Myocyte (in vitro differentiated cells): Measurements from ENCODE around the gene ALAD. TPM values are rescaled to one million over a fixed set of nuclear protein-coding genes. Genes with fewer than 3 reads are reported as not detected.
"Not testable (repeated sequence)": the region's sequence is repeated elsewhere in the genome, so short reads cannot be mapped to it uniquely, and the experiment has no call there.

ENCODE experiments used
- DNase-seq: peaks from one replicate; pipeline ENCODE4 v3.0.0-alpha.2; 2012; ENCODE audit warnings: low read depth
- total RNA-seq: library from RNA; depleted of rRNA; stranded (reverse); fragments of >200 nt; gene quantifications from 2 replicates; pipeline ENCODE4 v1.2.3, GENCODE V29; 2014

The ALAD gene
- total RNA-seq, 1 donor from 2014 or later: 16.0 TPM

DNA sequence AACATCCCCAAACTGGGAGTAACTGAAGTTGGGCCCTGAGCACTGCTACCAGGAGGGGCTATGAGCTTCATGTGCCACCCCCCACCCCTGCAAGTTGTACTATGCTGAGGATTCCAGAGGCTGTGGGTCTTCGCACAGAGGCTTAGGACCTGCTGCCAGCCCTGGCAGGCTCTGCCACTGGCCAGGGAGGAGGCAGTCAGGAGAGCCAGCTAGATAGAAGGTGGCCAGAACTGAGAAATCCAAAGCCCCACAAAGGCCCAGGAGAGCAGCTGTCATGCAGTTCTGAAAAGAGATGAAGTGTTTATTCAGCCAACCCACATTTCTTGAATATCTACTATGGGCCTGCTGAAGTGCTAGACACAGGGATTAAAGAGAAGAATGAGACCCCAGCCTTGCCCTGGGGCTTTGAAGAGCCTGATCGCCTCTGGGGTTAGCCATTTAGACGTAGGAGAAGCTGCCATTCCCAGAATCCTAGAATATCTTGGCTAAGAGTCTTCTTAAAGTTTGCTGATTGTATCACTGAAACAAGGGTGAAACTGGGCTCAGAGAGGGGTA, 1.4 kb downstream of the ALAD start:
- DNase-seq: peak; percentile 65

DNA sequence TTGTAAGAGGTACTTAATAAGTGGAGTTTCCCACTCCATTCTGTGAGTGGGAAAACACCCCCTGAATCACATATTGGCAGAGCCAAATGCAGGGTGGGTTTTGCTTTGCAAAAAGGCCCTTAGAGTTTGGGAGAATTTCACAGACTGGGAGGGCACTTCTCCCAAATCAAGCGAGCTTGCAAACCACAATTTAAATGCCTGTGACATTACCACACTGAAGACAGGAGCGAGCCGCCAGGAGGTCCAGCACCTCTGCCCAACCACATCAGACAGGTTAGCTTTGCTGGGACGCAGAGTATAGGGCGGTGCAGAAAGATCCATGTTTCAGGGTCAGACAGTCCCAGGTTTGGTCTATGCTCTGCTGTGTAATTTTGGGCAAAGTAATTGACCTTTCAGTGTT, 2.3 kb downstream of the ALAD start:
- peak; percentile 45 for DNase-seq

DNA sequence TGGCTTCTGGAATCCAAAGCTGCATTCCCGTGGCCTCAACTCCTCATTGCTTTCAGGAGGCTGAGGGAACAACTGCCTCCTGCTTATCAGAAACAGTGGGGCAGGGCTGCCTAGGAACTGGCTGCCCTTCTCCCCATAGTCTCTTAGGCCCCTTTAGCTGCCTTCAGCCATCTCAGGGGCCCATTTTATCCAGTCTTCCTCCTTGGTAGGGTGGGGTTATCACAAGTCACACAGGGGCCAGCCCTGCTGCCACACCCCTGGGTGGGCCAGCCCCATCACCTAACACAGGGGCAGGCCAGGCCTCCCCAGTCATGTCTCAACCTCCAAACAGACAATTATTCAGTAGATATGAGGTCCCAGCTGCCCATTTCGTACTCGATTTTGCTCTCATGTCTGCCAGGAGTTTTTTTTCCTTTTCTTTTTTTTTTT, 3.9 kb downstream of the ALAD start:
- peak; percentile 54 for DNase-seq

DNA sequence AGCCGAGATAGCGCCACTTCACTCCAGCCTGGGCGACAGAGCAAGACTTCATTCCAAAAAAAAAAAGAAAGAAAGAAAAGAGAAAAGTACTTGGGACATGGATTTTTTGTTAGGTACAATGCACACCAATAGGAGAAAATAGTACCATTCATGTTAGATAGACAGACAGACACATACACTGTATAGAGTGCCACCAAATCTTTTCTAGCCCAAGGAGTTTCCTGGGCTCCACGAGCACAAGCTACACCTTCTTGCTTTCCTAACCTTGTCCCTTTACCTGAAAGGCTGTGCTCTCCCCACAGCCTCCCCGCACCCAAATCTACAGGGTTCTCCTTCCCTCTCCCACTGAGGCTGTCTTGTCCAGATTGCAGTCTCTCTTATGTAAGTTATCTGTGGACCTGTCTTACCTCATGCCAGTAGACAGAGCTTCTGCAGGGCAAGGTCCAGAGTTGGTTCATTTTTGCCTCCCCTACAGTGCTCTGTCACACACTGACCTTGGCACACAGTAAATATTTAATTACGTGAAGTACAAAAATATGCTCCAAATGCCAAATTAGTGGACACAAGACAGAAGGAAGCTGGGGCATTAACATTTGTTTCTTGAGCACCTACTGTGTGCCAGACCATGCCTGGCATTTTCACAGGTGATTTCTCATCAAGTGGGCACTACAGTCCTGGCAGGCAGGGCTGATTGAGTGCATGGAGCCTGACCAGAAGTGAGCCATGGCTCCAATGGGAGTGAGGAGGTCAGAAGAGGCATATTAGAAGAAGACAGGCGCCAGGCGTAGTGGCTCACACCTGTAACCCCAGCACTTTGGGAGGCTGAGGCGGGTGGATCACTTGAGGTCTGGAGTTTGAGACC, 5.9 kb downstream of the ALAD start:
- no peak for DNase-seq

DNA sequence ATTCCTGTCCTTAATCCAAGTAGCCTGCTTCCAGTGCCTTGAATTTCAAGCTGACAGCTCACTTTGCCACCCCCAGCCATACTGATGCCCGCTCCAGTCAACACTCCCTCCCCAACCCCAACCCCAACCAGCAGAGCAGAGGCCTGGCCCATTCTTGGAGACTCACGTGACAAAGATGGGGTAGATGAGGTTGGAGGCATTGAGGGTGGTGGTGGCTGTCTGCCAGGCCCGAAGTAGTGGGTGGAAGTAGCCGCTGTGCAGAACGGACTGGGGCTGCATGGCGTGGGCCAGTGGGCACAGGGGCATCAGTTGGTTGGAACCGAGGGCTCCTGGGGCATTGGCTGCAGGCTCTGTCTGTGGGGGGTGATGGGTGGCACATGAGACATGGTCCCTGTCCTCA, 7.8 kb downstream of the ALAD start:
- no peak for DNase-seq

DNA sequence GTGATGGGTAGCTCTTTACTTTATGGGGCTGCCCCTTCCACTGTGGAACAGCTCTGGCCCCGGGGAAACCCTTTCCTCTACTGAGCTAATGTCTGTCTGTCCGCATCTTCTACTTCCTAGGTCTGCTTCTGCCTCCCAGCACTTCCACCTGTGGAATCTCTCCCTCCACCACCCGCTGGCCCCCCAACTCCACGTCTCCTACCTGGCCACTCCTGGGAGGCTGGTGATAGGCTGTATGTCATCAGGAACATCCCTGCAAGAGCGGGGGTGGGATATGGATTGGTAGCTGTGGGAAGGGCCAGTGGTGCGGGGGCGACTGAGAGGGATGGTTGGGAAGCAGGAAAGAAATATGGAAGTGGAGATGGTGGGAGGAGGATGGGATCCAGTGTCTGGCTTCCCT, 9.2 kb downstream of the ALAD start:
- no peak for DNase-seq

DNA sequence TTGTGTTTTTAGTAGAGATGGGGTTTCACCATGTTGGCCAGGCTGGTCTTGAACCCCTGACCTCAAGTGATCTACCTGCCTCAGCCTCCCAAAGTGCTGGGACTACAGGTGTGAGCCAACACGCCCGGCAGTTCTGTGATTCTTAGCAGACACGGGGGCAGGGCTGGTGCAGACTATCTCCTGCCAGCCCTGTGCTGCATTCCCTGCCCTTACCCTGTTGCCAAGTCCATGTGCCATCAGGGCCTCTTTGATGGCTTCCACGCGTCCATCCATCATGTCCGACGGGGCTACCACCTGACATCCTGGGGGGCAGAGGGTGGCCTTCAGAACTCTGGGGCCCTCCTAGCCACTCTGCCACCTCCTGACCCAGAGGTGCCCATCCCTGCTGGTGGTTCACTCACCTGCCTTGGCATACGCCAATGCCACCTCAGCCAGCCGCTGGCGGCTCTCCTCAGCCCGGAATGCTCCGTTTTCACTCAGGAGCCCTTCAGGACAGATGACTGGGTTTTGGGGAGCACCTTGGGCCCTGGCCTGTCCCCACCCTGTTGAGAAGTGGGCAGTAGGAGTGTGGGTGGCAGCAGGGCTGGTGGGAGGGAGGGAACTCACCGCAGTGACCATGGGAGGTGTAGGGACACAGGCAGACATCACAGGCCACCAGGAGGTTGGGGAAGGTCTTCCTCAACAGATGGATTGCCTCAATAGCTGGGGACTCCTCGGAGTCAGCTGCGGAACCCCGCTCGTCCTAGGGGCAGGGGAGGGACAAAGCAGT, 10.7 kb downstream of the ALAD start:
- no peak for DNase-seq

DNA sequence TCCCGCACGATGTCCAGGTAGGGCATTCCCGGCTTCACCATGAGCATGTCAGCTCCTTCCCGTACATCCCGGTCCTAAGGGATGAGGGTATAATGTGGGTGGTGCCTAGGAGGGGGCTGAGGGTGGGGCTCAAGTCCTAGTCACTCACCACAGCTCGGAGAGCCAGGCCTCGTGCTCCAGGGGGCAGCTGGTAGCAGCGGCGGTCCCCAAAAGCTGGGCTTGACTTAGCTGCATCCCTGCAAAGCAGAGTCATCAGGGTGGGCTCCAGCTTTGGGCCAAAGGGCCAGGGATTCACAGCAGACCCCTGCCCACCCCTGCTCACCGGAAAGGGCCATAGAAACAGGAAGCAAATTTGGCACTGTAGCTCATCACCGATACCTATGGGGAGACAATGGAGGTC, 11.6 kb downstream of the ALAD start:
- DNase-seq: no peak

DNA sequence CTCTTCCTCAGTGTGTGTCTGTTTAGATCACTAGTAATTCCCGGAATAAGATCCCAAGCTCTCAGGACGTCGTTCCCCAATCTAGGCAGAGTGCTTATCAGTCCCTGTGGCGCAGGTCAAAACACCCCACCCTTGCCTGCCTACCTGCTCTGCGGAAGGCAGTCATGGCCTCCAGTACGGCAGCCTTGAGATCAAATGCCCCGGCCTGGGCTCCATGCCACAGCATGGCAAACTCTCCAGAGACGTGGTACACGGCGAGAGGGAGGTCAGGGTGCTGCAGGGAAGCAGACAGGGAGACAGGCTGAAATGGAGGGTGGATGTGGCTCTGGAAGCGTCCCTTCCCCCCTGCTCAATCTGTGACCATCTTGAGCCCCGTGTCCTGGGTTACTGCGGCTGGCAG, 12.3 kb downstream of the ALAD start:
- DNase-seq: no peak

DNA sequence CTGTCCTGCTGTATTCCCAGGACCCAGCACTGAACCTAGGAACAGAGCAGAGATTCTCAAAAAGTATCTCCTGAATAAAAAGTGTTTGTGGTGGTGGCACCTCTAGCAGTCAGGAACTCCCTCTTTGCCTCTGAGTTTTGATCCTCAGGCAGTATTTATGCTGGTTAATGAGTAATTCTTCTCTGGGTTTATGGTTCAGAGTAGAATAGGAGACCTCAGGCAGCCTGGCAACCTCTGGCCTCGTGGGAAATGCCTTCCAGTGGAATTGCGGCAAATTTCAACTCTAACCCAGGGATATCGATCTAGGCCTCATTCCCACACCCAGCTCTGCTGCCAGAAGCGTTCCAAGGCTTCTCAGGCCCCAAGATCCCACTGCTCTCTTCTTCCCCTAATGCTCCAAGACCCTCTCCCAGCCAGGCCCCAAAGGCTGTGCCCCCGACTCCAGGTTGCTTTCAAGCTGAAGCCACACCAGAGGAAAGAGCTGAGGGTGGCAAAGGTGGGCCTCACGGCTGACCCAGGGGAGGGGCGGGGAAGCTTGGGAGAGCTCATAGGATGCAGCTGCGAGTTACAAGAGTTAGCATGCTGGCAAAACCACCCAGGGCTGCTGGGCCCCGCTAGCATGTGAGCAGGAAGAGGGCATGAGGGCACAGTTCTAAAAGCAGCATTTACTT, 13.4 kb downstream of the ALAD start:
- no peak for DNase-seq

DNA sequence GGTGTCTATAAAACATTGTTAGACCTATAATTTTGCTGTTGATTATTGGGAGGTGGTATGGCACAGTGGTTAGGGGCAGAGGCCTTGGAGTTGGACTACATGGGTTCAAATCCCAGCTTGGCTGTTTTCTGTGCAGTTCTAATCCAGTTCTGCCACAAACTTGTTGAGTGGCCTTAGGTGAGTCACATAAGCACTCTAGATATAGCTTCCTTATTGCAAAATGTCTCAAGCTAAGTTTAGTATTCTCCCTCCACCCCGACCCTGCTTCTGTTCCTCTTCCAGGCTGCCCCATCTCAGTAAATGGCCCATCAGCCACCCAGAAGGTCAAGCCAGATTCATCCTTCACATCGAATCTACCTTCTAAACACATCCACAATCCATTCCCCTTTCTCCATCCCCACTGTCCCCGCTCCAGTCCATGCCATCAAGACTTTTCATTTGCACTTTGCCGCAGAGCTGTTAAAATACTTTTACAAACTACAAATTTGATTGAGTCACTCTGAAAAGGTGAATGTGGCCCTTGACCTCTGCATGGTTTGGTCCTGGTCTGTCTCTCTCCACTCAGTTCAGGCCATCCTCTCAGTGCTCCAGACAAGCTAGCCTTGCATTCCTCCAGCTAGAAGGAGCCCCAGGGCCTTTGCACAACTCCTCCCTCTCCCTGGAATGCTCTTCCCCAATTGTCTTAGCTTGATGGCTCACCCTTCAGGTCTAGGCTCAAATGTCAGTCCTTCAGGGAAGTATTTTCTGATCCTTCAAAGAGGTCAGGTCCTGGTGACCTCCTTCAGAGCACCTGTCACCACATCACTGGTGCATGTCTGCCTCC, 14.3 kb downstream of the ALAD start:
- no peak for DNase-seq

DNA sequence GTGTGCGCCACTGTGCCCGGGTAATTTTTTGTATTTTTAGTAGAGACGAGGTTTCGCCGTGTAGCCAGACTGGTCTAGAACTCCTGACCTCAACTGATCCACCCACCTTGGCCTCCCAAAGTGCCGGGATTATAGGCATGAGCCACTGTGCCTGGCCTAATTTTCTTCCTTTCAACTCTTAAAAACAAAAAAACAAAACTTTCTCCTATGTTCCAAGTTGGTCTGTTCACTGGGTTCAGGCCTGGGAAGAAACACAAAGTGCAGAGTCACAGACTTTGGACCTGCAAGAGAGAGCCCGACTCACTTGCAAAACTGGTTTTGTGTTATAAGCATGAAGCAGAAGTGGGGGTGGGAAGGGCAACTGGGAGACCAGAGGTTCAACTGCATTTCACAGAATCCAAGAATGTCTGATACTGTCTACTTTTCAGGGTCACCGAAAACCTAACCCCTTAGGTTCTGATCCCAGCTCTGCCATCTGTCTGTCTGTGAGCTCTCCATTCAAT, 19.1 kb downstream of the ALAD start:
- no peak for DNase-seq

DNA sequence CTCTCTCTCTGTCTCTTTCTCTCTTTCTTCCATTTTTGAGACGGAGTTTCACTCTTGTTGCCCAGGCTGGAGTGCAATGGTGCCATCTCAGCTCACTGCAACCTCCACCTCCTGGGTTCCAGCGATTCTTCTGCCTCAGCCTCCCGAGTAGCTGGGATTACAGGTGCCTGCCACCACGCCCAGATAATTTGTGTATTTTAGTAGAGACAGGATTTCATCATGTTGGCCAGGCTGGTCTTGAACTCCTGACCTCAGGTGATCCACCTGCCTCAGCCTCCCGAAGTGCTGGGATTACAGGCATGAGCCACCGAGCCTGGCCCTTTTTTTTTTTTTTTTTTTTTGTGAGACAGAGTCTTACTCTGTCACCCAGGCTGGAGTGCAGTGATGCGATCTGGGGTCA, 19.6 kb downstream of the ALAD start:
- DNase-seq: not testable (repeated sequence)

DNA sequence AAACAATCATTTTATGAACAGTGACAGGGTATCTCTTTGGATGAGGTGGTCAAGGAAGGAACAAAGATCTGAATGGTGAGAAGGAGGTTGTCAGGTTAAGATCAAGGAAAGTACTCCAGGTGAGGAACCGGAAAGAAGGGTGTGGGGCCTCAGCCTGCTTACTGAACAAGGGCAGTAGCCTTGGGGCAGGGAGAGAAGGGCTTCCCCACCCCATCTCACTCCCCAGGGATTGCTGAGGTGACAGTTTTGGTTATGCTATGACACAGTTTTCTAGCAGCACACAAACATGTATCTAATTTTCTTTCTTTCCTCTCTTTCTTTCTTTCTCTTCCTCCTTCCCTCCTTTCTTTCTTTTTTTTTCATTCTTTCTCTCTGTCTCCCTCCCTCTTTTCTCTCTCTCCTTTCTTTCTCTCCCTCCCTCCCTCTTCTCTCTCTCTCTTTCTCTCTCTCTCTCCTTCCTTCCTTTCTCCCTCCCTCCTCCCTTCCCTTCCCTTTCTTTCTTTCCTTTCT, 20.2 kb downstream of the ALAD start:
- no peak for DNase-seq

DNA sequence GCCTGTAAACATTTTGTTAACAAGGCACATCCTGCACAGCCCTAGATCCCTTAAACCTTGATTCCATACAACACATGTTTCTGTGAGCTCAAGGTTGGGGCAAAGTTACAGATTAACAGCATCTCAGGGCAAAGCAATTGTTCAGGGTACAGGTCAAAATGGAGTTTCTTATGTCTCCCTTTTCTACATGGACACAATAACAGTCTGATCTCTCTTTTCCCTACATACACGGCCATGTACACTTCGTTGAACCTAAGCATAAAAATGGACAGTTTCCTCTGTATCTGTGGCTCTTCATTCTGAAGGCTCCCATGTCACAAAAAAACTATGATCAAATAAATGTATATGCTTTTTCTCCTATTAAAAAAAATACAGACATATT, 21.3 kb downstream of the ALAD start:
- not testable (repeated sequence) for DNase-seq

DNA sequence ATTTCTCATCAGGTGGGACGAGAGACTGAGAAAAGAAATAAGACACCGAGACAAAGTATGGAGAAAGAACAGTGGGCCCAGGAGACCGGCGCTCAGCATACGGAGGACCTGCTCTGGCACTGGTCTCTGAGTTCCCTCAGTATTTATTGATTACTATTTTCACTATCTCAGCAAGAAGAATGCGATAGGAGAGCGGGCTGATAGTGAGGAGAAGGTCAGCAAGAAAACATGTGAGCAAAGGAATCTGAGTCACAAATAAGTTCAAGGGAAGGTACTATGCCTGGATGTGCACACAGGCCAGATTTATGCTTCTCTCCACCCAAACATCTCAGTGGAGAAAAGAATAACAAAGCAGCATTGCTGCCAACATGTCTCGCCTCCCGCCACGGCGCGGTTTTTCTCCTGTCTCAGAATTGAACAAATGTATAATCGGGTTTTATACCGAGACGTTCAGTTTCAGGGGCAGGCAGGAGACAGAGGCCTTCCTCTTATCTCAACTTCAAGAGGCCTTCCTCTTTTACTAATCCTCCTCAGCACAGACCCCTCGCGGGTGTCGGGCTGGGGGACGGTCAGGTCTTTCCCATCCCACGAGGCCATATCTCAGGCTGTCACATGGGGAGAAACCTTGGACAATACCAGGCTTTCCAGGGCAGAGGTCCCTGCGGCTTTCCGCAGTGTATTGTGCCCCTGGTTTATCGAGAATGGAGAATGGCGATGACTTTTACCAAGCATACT, 21.8 kb downstream of the ALAD start:
- DNase-seq: not testable (repeated sequence)

DNA sequence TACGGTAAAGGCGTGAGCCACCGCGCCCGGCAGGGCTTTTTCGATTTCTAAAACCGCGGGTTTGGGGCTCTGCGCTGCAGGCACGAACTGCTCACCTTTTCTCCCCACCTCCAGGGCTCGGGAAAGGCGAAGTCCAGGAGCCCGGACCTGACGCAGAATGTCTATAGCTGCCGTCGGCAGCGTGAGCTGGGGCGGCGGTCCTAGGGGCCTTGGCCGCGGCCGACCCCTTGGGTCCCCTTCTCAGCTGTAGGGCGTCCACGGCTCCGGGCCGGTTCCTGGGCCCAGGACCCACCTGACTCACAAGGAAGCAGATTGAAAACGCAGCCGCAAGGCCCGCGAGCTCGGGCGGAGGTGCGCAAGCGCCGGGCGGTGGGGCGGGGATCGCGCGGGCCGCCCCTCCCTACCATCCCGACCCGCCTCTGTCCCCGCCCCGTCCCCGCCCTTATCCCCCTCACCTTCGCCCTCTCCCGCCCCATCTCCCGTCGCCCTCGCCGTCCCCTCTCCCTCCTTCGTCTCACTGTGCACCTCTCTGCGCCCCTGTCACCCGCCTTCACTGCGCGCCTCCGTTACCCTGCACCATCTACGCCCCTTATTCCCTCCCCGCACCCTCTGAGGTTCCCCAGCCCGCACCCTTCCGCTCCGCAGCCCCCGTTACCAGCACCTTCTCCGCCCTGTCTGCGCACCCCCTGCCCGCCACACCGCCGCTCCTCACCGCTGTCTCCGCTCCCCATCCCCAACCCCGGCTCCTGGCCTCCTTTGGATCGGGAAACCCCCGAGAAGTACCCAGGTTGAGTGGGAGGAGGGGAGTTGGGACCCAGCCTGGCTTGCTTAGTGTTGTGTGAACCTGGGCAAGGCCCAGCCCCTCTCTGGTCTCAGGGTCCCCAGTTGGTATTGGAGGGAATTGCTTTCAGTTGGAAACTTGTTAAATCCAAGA, 24.2 kb downstream of the ALAD start, which contains the start of gene HDHD3:
HDHD3 (minus strand) TSS at position 353 of the 934 bp plus-strand sequence. CDS start 2,632 bp downstream, outside the sequence.
- peak; percentile 68 for DNase-seq
